ENCODE data around the gene ADAMTS15. TPM values are rescaled to one million over a fixed set of nuclear protein-coding genes. Genes with fewer than 3 reads are reported as not detected.

Gene ADAMTS15
- total and polyA plus RNA-seq, 7 donors: 0.46 to 8.9 (median 2.4) TPM

DNA sequence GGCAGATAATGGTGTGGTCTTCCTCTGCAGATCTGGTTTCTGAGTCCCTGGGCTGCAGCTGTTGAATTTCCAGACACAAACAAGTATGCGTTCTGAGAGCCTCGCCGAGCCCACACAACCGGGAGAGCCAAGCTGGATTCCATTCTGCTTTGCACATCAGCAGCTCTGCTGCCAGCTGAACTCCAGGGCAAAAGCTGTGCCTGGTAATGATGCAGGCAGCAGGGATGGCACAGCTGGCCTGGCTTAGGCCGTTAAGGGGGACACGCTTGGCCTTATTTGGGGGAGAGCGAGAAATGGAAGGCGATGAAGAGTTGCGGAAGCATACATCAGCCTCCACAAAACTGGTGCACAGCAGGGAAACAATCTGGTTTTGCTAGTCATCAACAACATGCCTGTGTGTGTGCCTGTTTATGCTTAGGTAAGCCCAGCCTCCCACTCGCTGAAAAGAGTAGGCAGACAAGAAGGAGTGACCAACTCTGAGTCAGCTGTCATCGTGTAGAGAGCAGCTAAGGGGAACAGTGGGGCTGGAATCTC is 45.1 kb upstream of the ADAMTS15 start:
- TF ChIP-seq EP300 (IDR thresholded peaks at IDR 0.05) (peak in 2 of 4 donors; percentile 34 to 47), POLR2A (IDR thresholded peaks at IDR 0.05) (no peak), POLR2AphosphoS5 (IDR thresholded peaks at IDR 0.05) (peak; percentile 52 to 81 (median 72))
- TF ChIP-seq, protein P1, sequence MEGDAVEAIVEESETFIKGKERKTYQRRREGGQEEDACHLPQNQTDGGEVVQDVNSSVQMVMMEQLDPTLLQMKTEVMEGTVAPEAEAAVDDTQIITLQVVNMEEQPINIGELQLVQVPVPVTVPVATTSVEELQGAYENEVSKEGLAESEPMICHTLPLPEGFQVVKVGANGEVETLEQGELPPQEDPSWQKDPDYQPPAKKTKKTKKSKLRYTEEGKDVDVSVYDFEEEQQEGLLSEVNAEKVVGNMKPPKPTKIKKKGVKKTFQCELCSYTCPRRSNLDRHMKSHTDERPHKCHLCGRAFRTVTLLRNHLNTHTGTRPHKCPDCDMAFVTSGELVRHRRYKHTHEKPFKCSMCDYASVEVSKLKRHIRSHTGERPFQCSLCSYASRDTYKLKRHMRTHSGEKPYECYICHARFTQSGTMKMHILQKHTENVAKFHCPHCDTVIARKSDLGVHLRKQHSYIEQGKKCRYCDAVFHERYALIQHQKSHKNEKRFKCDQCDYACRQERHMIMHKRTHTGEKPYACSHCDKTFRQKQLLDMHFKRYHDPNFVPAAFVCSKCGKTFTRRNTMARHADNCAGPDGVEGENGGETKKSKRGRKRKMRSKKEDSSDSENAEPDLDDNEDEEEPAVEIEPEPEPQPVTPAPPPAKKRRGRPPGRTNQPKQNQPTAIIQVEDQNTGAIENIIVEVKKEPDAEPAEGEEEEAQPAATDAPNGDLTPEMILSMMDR (IDR thresholded peaks at IDR 0.05): no peak
- DNase-seq: peak; percentile 91
- Histone ChIP-seq H3K27ac (peak overlapping the region; percentile 74 to 84 (median 82)), H3K4me3 (no peak overlapping the region), H3K27me3 (no peaks in the 10 kb centered on the region), H3K9me3 (no peaks in the 10 kb centered on the region), H3K4me1 (peaks cover 0 to 77% (median 70%) of the 10 kb centered on the region in 4 donors), H3K36me3 (peaks cover 0 to 6% (median 0%) of the 10 kb centered on the region in 4 donors)
- intact Hi-C loops (cut with DNase I): loop anchor here (10.0 kb wide), 1 partner anchor 329 kb away; no protein-coding TSS in a partner anchor
- 74 to 79% methylated on average over 11 of the region's 11 CpGs for WGBS, 2 donors

DNA sequence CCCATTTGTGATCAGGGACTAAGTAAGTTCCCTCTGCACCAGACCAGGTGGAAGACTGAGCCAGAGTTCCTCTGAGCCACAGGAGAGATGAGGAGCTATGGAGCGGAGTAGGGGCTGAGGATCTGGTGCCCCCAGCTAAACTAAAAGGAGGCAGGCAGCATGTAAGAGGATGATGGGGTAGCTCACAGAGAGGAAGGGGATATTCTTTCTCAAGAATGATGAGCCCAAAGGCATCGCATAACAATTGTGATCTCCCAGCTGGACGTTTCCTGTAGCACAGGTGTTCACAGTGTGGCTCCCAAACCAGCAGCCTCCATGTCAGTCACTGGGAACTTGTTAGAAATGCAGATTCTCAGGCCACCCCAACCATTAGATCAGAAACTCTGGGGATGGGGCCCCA is 44.5 kb upstream of the ADAMTS15 start:
- H3K4me1 ChIP-seq: peaks cover 0 to 84% (median 76%) of the 10 kb centered on the region in 4 donors

DNA sequence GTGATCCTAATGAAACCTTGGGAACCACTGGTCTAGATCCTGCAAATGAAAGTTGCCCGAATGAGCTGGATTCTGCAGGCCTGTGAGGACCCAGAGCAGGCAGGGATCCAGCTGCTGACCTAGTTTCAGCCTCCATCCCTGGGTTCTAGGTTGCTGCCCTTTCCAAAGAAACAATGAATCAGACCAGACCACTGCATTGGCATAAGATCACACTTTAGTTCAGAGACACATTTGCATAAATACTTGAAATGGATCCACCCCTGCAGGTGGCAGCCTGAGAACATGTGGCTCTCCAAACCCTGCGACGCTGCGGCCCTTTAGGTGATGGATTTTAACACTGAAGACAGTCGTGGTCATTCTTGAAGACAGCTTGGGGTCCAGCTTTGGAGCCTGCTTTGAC is 43.7 kb upstream of the ADAMTS15 start:
- H3K27ac ChIP-seq: peak overlapping the region; percentile 74 to 84 (median 82)
- H3K4me1 ChIP-seq: peaks cover 0 to 91% (median 84%) of the 10 kb centered on the region in 4 donors
- H3K27me3 ChIP-seq: no peaks in the 10 kb centered on the region
- H3K4me3 ChIP-seq: no peak overlapping the region
- H3K9me3 ChIP-seq: no peaks in the 10 kb centered on the region
- WGBS, 2 donors: 90 to 92% methylated on average over 5 of the region's 5 CpGs
- no peak for DNase-seq
- intact Hi-C loops (cut with DNase I): loop anchor here (10.0 kb wide), 1 partner anchor 330 kb away; no protein-coding TSS in a partner anchor
- H3K36me3 ChIP-seq: peaks cover 0 to 6% (median 0%) of the 10 kb centered on the region in 4 donors
- TF ChIP-seq POLR2AphosphoS5 (IDR thresholded peaks at IDR 0.05): no peak
- TF ChIP-seq EP300 (IDR thresholded peaks at IDR 0.05): no peak
- TF ChIP-seq, protein P1 (IDR thresholded peaks at IDR 0.05): no peak
- TF ChIP-seq POLR2A (IDR thresholded peaks at IDR 0.05): no peak

More for the DNA sequence above, 44.5 kb upstream of the ADAMTS15 start:
- WGBS, 2 donors: 87 to 88% methylated on average over 3 of the region's 3 CpGs
- Histone ChIP-seq H3K9me3 (no peaks in the 10 kb centered on the region), H3K27ac (peak overlapping the region; percentile 74 to 84 (median 82)), H3K27me3 (no peaks in the 10 kb centered on the region), H3K4me3 (no peak overlapping the region), H3K36me3 (peaks cover 0 to 6% (median 0%) of the 10 kb centered on the region in 4 donors)
- TF ChIP-seq POLR2A (IDR thresholded peaks at IDR 0.05) (no peak), POLR2AphosphoS5 (IDR thresholded peaks at IDR 0.05) (no peak), EP300 (IDR thresholded peaks at IDR 0.05) (no peak)
- TF ChIP-seq, protein P1 (IDR thresholded peaks at IDR 0.05): no peak
- DNase-seq: no peak
- intact Hi-C loops (cut with DNase I): loop anchor here (10.0 kb wide), 1 partner anchor 329 kb away; no protein-coding TSS in a partner anchor

DNA sequence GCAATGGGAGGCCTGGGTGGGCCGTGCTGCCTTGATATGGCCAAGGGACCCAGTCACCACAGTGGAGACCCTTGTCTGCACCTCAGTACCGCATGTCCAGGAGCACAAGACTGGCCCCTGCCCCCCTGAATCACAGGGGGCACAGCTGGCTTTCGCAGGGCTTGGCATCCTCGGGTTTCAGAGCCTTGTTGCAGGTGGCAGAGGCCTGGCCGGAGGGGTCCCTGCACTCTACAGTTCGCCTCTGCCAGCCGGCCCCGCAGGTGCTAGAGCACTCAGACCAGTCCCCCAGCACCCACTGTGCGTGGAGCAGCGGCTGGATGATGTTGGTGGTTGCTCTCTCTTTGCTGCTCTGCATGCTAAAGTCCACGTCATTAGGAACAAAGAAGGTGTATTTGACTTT is 43.0 kb upstream of the ADAMTS15 start:
- Histone ChIP-seq H3K4me1 (peaks cover 0 to 90% (median 84%) of the 10 kb centered on the region in 4 donors), H3K36me3 (peaks cover 0 to 6% (median 0%) of the 10 kb centered on the region in 4 donors), H3K27me3 (no peaks in the 10 kb centered on the region), H3K4me3 (no peak overlapping the region), H3K9me3 (no peaks in the 10 kb centered on the region), H3K27ac (peak overlapping the region in 1 of 4 donors; percentile 82)
- TF ChIP-seq, protein P1 (IDR thresholded peaks at IDR 0.05): no peak
- TF ChIP-seq POLR2A (IDR thresholded peaks at IDR 0.05): no peak
- intact Hi-C loops (cut with DNase I): loop anchor here (10.0 kb wide), 1 partner anchor 331 kb away; no protein-coding TSS in a partner anchor
- WGBS, 2 donors: 90 to 91% methylated on average over 11 of the region's 11 CpGs
- no peak for DNase-seq

Measured in sigmoid colon (tissue), 7 donors.